GM18907 (cell line): ENCODE measurements around the gene KLHL40.

Experiments used
- ATAC-seq: cut with Tn5 transposase; IDR thresholded peaks from one replicate; pipeline ENCODE4 v1.9.1; 2021; ENCODE audit warnings: mild to moderate bottlenecking, moderate library complexity; ENCODE audit not compliant: unreplicated experiment

KLHL40 gene

DNA sequence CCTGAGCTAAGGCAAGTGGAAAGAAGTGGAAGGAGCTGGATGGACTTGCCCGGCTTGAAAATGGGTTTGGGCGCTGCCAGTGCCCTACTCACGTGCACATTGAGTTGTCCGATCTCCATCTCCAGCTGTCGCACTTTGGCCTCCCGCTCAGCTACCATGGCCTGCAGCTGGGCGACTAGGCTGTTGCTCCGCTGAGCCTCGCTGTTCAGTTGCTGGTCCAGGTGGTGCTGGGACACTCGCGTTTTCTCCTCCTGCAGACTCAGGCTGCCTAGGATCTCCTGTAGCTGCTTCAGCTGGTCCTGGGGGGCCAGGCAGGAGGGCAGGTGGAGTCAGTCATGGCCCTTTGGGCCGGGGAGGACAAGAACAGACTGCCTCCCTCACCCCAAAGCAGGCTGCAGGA, 50.3 kb downstream of the KLHL40 start:
- ATAC-seq, result no peak

DNA sequence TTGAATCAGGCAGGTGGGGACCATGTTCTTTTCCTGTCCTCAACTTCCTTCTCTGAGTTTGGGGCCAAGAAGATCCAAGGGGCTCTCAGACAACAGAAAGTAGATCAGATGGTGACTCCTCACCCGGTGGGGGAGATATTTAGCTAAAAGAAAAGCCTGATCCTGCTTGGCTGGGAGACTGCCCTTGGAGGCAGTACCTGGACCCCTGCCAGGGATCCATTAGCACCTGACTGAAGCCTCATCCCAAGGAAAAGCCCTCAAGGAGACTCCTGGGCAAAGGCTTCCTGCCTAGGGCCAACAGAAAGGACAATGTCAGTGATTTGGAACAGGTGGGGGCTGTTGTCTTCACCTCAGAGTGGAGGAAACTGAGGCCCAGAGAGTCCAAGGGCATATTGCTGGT, 50.7 kb downstream of the KLHL40 start:
- ATAC-seq, result no peak

DNA sequence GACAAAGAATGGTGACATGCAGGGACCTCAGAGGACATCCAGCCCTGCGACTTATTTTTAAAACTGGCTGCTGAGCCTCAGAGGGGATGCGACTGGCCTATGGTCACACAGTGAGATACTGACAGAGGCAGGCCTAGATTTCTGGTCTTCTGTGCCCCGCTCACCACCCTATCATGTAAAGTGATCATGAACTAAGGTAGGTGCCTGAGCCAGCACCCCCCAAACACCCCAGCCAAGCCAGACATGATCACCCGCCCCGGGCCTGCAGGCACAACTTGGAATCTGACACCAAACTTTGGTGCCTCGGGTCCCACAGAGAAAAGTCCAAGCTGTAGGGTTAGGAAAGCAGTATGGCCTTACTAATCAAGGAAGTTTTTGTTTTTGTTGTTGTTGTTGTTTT, 51.2 kb downstream of the KLHL40 start:
- no peak for ATAC-seq

DNA sequence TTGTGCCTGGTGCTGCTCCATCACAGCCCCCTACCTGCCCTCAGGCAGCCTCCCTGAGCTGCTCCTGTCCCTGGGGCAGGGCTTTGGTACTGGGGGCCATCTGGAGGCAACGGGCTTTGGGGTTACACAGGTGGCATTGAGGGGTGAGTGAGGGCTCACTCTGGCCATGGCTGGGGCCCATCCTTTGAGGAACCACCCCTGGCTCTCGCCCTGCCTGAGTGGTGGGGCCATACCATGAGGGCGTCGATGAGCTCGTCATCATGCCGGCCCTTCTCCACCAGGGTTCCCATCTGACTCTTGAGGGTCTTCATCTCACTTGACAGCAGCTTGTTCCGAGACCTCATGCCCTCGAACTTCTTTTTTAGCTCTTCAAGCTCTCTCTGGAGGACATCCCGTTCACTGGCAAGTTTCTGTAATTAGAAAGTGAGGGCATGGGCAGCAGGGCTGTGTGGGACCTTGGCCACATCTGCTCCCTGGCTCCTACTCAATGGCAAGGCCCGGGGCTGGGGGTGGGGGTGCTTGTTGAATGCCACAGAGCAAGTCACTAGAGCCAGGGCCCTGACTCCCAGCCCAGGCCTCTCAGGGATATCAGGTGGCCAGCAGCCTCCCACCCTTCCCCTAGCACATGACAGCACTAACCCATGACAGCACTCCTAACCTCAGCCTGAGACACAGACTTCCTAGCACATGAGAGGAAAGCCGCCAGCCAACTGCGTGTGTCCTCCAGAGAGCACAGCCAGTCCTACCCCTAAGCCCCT, 54.2 kb downstream of the KLHL40 start:
- ATAC-seq, result no peak

DNA sequence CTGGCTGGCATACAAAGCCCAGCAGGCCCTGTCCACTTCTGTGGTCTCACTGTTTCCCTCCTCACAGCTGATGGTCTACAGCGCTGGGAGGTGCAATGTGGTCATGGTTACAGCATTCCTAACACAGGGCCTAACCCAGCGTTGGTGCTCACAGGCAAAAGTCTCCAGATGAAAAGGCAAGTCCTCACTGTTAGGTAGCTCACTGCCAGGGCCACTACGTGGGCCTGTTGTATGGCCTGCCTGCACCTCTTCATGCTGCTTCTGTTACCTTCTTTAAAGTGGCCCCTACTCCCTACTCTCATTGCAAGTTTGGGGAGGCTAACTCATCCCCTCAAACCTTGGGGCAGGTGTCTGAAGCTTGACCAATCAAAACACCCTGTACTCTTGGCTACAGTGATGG, 56.5 kb downstream of the KLHL40 start:
- no peak for ATAC-seq
